B cell (primary cell): Measurements from ENCODE around the gene PRSS38. TPM values are rescaled to one million over a fixed set of nuclear protein-coding genes. Genes with fewer than 3 reads are reported as not detected.
A peak's percentile ranks its signal among the peaks of the same experiment; 100 is the strongest.

Experiments
- ATAC-seq: fragments of 200-7000 bp; cut with Tn5 transposase; one replicate; pipeline ENCODE4 v1.10.0; 2021; ENCODE audit warnings: low read depth, mild to moderate bottlenecking, moderate number of reproducible peaks, moderate library complexity
- CTCF ChIA-PET: fragments of 350-600 bp; sonication (Branson Sonifier 250); formaldehyde crosslinking; loops from one replicate; lab custom pipeline; 2021; ENCODE audit warnings: antibody characterized with exemption, inconsistent platforms; lab: Charles Lee
- POLR2A ChIA-PET: fragments of 350-600 bp; sonication (Branson Sonifier 250); formaldehyde crosslinking; loops from one replicate; lab custom pipeline; 2021; ENCODE audit warnings: antibody characterized with exemption; lab: Charles Lee
- DNase-seq: peaks from one replicate; pipeline ENCODE4 v3.0.0; 2013
- H2AFZ ChIP-seq: 2 replicates; pipeline ENCODE4 v1.6.1; 2012; ENCODE audit warnings: mild to moderate bottlenecking, low read depth, low read length; ENCODE audit not compliant: insufficient read depth, poor library complexity, severe bottlenecking
- H3K27ac ChIP-seq, 2 donors: 1 replicate in 1 of 2; 2 replicates in 1 of 2; pipeline ENCODE4 v1.5.1; 2012 to 2013; ENCODE audit warnings: low read length in 2 of 2, mild to moderate bottlenecking in 2 of 2, moderate library complexity in 1 of 2
- H3K27me3 ChIP-seq, 4 experiments: fragments of 200-600 bp in 1 of 4; sonication (generic) in 1 of 4; replicated peaks in 1 of 4; 1 replicate in 2 of 4; 2 replicates in 2 of 4; pipeline versions ENCODE4 v1.6.1 to v1.7.0; 2013 to 2016; ENCODE audit warnings: low read length in 3 of 4, mild to moderate bottlenecking in 2 of 4, mixed read lengths in 1 of 4, moderate library complexity in 1 of 4; ENCODE audit not compliant: insufficient read depth in 4 of 4, control insufficient read depth in 3 of 4; ENCODE audit errors: control extremely low read depth in 1 of 4
- H3K36me3 ChIP-seq, 2 experiments: replicated peaks in 1 of 2; 1 replicate in 1 of 2; 2 replicates in 1 of 2; pipeline versions ENCODE4 v1.6.1 to v1.7.1; 2013; ENCODE audit warnings: low read length in 1 of 2; ENCODE audit not compliant: insufficient read depth in 2 of 2, control insufficient read depth in 1 of 2; ENCODE audit errors: control extremely low read depth in 1 of 2, extremely low read depth in 1 of 2
- H3K4me1 ChIP-seq, 2 donors: fragments of 200-600 bp in 1 of 2; sonication (generic) in 1 of 2; 1 replicate in 1 of 2; 2 replicates in 1 of 2; pipeline versions ENCODE4 v1.5.1 to v1.6.1; 2013 to 2017; ENCODE audit warnings: low read length in 2 of 2; ENCODE audit not compliant: control insufficient read depth in 2 of 2, insufficient read depth in 2 of 2
- H3K4me2 ChIP-seq: replicated peaks from 2 replicates; pipeline ENCODE3; 2012; ENCODE audit warnings: mild to moderate bottlenecking, low read depth, low read length; ENCODE audit not compliant: poor library complexity, severe bottlenecking
- H3K4me3 ChIP-seq, 5 experiments: fragments of 200-600 bp in 1 of 5; sonication (generic) in 1 of 5; 1 replicate in 3 of 5; 2 replicates in 2 of 5; pipeline versions ENCODE4 v1.5.1 to v1.7.0; 2011 to 2016; ENCODE audit warnings: low read length in 4 of 5, mild to moderate bottlenecking in 4 of 5, low read depth in 2 of 5, control low read depth in 1 of 5, moderate library complexity in 1 of 5; ENCODE audit not compliant: insufficient read depth in 1 of 5; ENCODE audit errors: control extremely low read depth in 1 of 5, extremely low read depth in 1 of 5
- H3K79me2 ChIP-seq: fragments of 200-600 bp; sonication (generic); one replicate; pipeline ENCODE4 v1.6.0; 2016; ENCODE audit warnings: low read length; ENCODE audit not compliant: control insufficient read depth, insufficient read depth
- H3K9ac ChIP-seq: fragments of 200-600 bp; sonication (generic); 2 replicates; pipeline ENCODE4 v1.6.1; 2017; ENCODE audit warnings: mild to moderate bottlenecking, low read length, moderate library complexity
- H3K9me3 ChIP-seq, 3 donors: one replicate each; pipeline versions ENCODE4 v1.6.1 to v1.7.1; 2013; ENCODE audit warnings: low read length in 2 of 3; ENCODE audit not compliant: control insufficient read depth in 2 of 3, insufficient read depth in 1 of 3; ENCODE audit errors: control extremely low read depth in 1 of 3
- H4K20me1 ChIP-seq: 2 replicates; pipeline ENCODE4 v1.6.0; 2012; ENCODE audit warnings: mild to moderate bottlenecking, low read length; ENCODE audit not compliant: insufficient read depth, control insufficient read depth, poor library complexity, severe bottlenecking
- H3K27ac Mint-ChIP-seq: one replicate; pipeline ENCODE4 v1.8.0; 2021; ENCODE audit warnings: mixed read lengths
- H3K27me3 Mint-ChIP-seq: one replicate; pipeline ENCODE4 v1.8.0; 2021; ENCODE audit warnings: mixed read lengths
- H3K4me1 Mint-ChIP-seq: one replicate; pipeline ENCODE4 v1.8.0; 2021; ENCODE audit warnings: mixed read lengths
- H3K4me3 Mint-ChIP-seq: one replicate; pipeline ENCODE4 v1.8.0; 2021; ENCODE audit warnings: mixed read lengths
- H3K9me3 Mint-ChIP-seq: one replicate; pipeline ENCODE4 v1.8.0; 2022; ENCODE audit warnings: mixed read lengths; ENCODE audit not compliant: insufficient read depth
- EZH2 ChIP-seq: IDR thresholded peaks from 2 replicates; pipeline ENCODE4 v1.6.1; 2012; ENCODE audit warnings: borderline replicate concordance, low read depth, mild to moderate bottlenecking, moderate library complexity, low read length; ENCODE audit not compliant: insufficient read depth, poor library complexity, severe bottlenecking
- WGBS: methylation state at CpG from one replicate; pipeline ENCODE4 v1.1.5; 2013; ENCODE audit warnings: missing lambda C conversion rate; ENCODE audit not compliant: insufficient coverage; 5-methylcytosine and 5-hydroxymethylcytosine counted together
- intact Hi-C: fragments of 100-400 bp; cut with micrococcal nuclease; formaldehyde crosslinking; loops from one replicate; pipeline ENCODE4 v1.10.0; 2022
- polyA plus RNA-seq: library from polyadenylated mRNA; depleted of rRNA; stranded (reverse); fragments of >200 nt; gene quantifications from 2 replicates; pipeline ENCODE4 v1.2.3, GENCODE V29; 2012
- total RNA-seq, 2 donors: library from RNA; stranded (reverse); fragments of 120-200 nt in 1 of 2; gene quantifications; 1 replicate in 1 of 2; 2 replicates in 1 of 2; pipeline versions ENCODE4 v1.2.3 to v1.2.4, GENCODE V29; 2013 to 2022
- TF ChIP-seq, protein P1 (sequence below): fragments of 200-600 bp; IDR thresholded peaks from one replicate; pipeline ENCODE4 v1.8.0; 2022; ENCODE audit warnings: antibody characterized with exemption, mild to moderate bottlenecking

Gene PRSS38
- total and polyA plus RNA-seq, 2 donors (not counting 1 experiment from before 2014, with no cell fraction given), result not detected

DNA sequence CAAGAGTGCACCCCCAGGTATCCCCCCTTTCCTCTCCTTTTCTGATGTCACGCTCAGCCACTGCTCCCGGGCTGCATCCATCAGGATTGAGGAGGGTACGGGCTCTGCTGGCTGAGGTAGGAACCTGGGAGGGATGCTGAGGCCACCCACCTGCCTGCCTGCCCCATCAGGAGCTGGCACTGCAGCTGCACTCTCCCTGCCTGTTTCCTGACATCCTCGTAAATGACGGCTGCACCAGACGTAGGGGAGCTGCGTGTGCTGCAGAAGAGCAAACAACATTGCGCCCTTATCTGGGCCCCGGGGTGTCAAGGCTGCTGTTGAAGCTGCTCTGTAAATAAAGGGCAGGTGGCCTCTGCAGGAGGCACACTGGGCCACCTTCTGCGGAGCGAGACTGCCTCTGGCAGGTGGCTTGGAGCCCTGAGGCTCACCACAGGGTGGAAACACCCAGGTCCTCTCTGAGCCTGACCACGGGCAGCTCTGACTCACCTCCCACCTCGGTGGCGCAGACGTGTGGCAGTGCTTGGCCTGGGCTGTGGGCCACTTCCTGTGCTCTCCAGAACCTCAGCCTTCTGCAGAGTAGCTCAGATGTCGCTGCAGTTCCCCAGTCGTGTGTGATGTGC is 49.4 kb upstream of the PRSS38 start:
- peaks cover 35% of the 10 kb centered on the region for H4K20me1 ChIP-seq
- no peak for TF ChIP-seq EZH2
- TF ChIP-seq, protein P1, sequence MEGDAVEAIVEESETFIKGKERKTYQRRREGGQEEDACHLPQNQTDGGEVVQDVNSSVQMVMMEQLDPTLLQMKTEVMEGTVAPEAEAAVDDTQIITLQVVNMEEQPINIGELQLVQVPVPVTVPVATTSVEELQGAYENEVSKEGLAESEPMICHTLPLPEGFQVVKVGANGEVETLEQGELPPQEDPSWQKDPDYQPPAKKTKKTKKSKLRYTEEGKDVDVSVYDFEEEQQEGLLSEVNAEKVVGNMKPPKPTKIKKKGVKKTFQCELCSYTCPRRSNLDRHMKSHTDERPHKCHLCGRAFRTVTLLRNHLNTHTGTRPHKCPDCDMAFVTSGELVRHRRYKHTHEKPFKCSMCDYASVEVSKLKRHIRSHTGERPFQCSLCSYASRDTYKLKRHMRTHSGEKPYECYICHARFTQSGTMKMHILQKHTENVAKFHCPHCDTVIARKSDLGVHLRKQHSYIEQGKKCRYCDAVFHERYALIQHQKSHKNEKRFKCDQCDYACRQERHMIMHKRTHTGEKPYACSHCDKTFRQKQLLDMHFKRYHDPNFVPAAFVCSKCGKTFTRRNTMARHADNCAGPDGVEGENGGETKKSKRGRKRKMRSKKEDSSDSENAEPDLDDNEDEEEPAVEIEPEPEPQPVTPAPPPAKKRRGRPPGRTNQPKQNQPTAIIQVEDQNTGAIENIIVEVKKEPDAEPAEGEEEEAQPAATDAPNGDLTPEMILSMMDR, result no peak
- H3K4me3 ChIP-seq, result no peak overlapping the region
- H3K4me1 ChIP-seq, result peaks cover 3 to 23% of the 10 kb centered on the region in 2 donors
- no peak overlapping the region for H3K9ac ChIP-seq
- H3K9me3 ChIP-seq, result no peaks in the 10 kb centered on the region
- CTCF ChIA-PET, result interaction anchor here (6.5 kb wide), 1 partner anchor 188 kb away, joined by 45 read pairs; no protein-coding TSS in a partner anchor
- peaks cover 22% of the 10 kb centered on the region for H3K4me1 Mint-ChIP-seq
- H3K9me3 Mint-ChIP-seq, result no peaks in the 10 kb centered on the region
- peak overlapping the region; percentile 26 for H3K4me2 ChIP-seq
- no peak overlapping the region for H3K27ac ChIP-seq
- 35% methylated on average over 14 of the region's 17 CpGs for WGBS
- no peaks in the 10 kb centered on the region for H3K27me3 ChIP-seq
- H3K27me3 Mint-ChIP-seq, result no peaks in the 10 kb centered on the region
- no peak overlapping the region for H2AFZ ChIP-seq
- DNase-seq (no peak), ATAC-seq (peak; percentile 39)
- H3K36me3 ChIP-seq, result peaks cover 0 to 44% of the 10 kb centered on the region in 2 experiments
- POLR2A ChIA-PET, result interaction anchor here (1.2 kb wide), 1 partner anchor 316 kb away, joined by 3 read pairs; the partner anchor contains the start of gene ARF1
- H3K4me3 Mint-ChIP-seq, result no peak overlapping the region
- peaks cover 15% of the 10 kb centered on the region for H3K79me2 ChIP-seq
- intact Hi-C loops, result no loop called here
- peak overlapping the region; percentile 26 for H3K27ac Mint-ChIP-seq

DNA sequence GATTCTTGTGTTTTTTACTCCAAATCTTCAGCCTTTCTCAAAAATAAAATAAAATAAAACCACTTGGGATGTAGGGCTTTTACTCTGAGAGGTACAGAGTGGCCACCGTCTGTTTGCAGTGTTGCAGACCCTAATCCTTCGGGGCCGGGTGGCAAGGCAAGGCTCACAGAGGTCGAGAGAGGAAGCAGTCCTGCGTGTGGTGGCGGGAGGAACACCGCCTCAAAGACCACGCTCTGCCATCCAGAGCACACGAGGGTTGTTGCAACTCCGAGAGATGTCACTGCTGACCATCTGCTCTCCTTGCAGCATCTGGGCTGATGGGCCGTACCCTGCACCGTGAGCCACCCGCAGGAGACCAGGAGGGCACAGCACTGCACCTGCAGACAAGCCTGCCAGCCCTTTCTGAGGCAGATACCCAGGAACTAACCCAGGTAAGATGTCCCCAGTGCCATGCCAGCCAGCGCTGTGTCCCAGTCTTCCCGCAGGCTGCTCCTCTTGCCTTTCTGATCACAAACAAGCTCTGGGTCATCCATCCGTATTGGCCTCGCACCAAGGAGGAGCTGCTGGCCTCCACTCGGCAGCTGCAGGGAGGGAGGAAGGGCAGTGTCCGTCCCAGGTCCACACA is 48.7 kb upstream of the PRSS38 start:
- peaks cover 15% of the 10 kb centered on the region for H3K79me2 ChIP-seq
- POLR2A ChIA-PET, result interaction anchor here (1.2 kb wide), 1 partner anchor 316 kb away, joined by 3 read pairs; the partner anchor contains the start of gene ARF1
- H3K4me3 ChIP-seq, result no peak overlapping the region
- Mint-ChIP-seq H3K4me1 (peaks cover 22% of the 10 kb centered on the region), H3K4me3 (no peak overlapping the region), H3K9me3 (no peaks in the 10 kb centered on the region), H3K27ac (no peak overlapping the region), H3K27me3 (no peaks in the 10 kb centered on the region)
- H2AFZ ChIP-seq, result no peak overlapping the region
- H3K9me3 ChIP-seq, result no peaks in the 10 kb centered on the region
- H3K27ac ChIP-seq, result no peak overlapping the region
- ATAC-seq (no peak), DNase-seq (no peak)
- H4K20me1 ChIP-seq, result peaks cover 35% of the 10 kb centered on the region
- H3K27me3 ChIP-seq, result no peaks in the 10 kb centered on the region
- TF ChIP-seq EZH2, result no peak
- TF ChIP-seq, protein P1, result no peak
- H3K4me2 ChIP-seq, result peak overlapping the region; percentile 26
- no peak overlapping the region for H3K9ac ChIP-seq
- H3K4me1 ChIP-seq, result peaks cover 3 to 23% of the 10 kb centered on the region in 2 donors
- 55% methylated on average over 18 of the region's 19 CpGs for WGBS
- CTCF ChIA-PET, result no interaction called here
- H3K36me3 ChIP-seq, result peaks cover 0 to 40% of the 10 kb centered on the region in 2 experiments
- intact Hi-C loops, result no loop called here
